Kidney tubule cell (primary cell): ENCODE data around the gene TMEM53.
"Not testable (repeated sequence)": the region's sequence is repeated elsewhere in the genome, so short reads cannot be mapped to it uniquely, and the experiment has no call there.

Experiments used
- DNase-seq: peaks from one replicate; pipeline ENCODE4 v3.0.0-alpha.2; 2018; ENCODE audit warnings: low spot score

TMEM53 gene

GRCh38 chr1:44674113-44675000 is at the start of gene TMEM53, which contains the start of gene ARMH1:
Gene TMEM53, minus strand, starts transcription at chr1:44674481. Its CDS starts 90 bp downstream, at chr1:44674391.
Gene ARMH1, plus strand, starts transcription at chr1:44674714. Its CDS starts 14,984 bp downstream, at chr1:44689698.
- peak; percentile 99 for DNase-seq

DNA sequence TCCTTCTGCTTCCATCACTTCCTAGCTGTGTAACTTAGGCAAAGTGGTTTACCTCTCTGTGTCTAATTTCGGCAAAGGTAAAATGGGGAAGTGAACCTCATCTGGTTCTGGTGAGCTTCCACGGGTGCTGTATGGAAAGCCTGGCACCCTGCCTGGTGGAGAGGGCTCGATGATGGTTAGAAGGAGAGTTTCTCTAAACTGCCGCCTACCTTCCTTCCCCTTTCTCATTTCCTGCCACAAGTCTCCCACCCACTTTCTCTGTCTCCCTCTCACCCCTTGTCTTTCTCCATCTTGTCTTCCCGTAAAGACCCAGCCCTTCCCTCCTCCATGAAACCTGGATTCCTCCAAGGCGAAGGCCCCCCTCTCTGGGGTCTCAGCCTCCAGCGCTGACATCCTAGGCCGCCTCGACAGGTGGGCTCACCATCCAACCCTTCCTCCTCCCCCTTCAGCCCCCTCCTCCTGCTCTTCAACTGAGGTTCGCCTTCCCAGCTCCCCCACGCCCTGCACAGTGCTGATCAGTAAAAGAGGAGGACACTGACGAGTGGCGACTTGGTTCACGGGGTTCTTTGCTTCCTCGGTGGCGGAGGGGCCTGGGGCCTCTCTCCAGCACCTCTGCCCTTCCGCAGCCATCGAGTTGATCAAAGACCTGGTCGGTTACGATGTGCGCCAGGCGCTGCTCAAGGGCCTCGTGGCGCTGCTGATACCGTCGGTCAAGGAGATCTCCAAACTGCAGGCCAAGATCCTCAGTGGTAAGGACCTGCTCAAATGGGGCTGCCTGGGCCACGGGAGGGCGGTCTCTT is 49.4 kb upstream of the TMEM53 start:
- no peak for DNase-seq

GRCh38 chr1:44723064-44723463 is 48.8 kb upstream of the TMEM53 start:
- DNase-seq, result no peak

DNA sequence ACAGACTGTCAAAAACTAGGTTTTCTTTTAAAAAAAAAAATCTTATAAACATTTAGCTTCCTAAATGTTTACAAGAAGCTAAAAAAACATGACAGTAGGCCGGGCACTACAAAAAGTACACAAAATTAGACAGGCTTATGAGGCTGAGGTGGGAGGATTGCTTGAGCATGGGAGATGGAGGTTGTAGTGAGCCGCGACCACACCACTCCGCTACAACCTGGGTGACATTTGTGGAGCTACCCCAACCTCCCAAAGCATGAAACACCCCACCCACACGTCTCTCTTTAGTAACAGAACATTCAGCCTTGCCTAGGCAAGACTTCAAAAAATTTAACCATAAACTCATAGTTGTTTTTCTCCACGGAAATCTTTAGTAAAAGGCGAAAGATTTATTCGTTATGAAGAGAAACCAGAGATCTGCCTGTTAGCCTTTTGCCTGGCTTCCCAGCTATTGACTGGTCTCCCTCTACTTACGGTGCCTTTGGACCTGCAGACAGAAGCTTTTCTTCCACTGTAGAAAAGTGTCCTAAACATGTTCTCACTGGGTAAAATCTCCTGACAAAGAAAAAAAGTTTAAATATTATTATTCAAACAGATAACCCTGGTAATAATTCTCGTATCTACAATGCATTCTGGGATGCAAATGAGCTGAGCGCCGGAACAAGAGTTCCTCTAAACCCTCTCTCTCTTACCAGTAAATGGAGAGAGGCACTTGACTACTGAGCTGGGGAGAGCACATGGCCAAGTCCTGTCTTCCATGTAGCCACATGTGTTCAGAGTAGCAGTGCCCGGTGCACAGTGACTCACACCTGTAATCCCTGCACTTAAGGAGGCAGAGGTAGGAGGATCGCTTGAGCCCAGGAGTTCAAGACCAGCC is 47.4 kb upstream of the TMEM53 start:
- DNase-seq, result peak; percentile 97

GRCh38 chr1:44720281-44720680 is 46.0 kb upstream of the TMEM53 start:
- no peak for DNase-seq

- DNase-seq, result no peak
Observed at GRCh38 chr1:44719318-44719717, 45.0 kb upstream of the TMEM53 start.

DNA sequence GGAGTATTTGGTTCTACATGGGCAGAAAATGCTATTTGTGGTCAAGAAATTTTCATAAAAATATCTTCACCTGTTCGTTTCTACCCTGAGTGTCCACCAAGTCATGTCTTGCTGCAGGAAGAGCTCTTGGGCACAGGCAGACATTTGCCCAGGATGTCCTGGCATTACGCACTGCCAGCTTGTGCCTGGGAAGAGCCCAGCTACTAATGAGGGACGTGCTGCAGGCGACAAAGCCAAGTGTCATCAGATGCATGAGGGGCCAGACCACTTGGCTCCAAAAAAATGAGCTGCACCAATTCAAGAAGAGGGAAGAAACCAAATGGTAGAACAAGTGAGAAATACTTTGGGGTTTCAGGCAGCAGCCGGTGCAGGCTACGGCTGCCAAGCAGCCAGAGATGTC is 43.8 kb upstream of the TMEM53 start:
- no peak for DNase-seq

GRCh38 chr1:44717653-44718052 is 43.4 kb upstream of the TMEM53 start:
- DNase-seq, result no peak

GRCh38 chr1:44717156-44717555 is 42.9 kb upstream of the TMEM53 start:
- peak; percentile 58 for DNase-seq

GRCh38 chr1:44714944-44715571 is 40.8 kb upstream of the TMEM53 start:
- DNase-seq, result peak; percentile 76

DNA sequence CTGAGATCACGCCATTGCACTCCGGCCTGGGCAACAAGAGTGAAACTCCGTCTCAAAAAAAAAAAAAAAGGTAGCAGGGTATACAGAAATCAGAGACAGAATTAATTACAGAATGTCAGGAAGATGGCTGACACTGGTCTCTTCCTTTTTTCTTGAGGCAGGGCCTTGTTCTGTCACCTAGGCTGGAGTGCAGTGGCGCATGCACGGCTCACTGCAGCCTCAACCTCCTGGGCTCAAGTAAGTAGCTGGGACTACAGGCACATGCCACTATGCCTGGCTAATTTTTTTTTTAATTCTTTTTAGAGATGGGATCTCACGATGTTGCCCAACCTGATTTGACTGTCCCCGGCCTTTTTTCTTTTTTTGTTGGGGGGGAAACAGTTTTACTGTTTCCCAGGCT is 40.3 kb upstream of the TMEM53 start:
- DNase-seq, result no peak

DNA sequence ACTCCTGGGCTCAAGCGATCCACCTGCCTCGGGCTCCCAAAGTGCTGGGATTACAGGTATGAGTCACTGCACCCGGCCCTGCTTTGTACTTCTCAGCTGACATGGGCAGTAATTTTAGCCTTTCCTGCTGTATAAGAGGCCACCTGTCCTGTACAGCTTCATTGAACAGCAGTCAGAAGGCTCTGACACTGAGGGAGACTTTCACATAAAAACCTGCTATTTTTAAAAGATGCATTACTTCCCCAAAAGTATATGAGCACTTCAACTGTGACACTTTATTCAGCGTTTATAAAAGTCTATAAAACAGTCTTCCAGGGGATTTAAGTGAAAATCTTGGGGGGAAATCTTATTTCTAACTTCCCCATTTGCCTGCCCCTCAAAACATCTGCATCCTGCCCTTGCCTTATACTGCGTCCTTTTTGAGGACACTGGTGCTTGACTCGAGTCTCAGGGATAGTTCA is 39.1 kb upstream of the TMEM53 start:
- DNase-seq, result peak; percentile 61

- peak; percentile 58 for DNase-seq
Observed at GRCh38 chr1:44707959-44708831, 33.9 kb upstream of the TMEM53 start.

DNA sequence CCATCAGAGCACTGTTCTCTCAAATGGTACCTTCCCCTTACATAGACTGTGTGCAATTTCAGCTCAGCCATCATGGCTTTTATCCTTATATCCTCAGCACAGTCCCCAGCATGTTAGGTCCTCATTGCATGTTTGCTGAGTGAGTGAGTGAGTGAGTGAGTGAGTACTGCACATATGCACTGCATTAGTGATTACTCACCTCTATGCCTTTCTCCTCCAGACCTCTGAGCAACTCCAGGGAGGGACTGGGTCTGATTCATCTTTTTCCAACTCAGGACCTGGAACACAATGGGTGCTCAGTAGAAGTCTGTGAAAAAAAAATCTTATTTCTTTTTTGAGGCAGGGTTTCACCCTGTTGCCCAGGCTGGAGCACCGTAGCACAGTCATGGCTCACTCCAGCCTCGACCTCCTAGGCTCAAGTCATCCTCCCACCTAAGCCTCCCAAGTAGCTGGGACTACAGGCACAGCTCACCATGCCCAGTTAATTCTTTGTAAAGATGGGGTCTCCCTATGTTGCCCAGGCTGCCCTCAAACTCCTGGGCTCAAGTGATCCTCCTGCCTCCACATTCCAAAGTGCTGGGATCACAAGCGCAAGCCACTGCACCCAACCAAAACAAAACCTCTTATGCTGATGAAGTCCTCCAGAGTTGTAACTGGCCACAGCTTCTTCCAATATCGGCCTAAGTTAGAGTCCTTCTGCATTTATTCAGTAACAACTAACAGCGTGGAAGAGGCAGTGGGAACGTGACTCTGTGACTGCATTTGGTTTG is 33.0 kb upstream of the TMEM53 start:
- peak; percentile 95 for DNase-seq

GRCh38 chr1:44705938-44706337 is 31.7 kb upstream of the TMEM53 start:
- DNase-seq, result no peak

DNA sequence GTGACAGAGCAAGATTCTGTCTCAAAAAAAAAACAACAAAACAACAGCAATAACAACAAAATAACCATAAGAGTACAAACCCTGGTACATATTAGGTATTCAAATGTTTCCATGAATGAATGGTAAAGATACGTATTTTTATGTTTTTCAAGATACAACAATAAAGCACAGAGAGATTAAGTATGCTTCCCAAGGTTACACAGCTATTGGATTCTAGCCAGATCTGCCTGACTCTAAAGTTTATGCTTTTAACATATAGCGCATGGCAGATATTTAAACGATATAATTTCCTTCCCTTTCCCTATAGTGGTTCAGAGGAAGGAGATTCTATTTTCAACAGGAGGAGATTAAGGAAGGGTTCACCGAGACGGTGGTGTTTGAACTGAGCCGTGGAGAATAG is 31.2 kb upstream of the TMEM53 start:
- DNase-seq, result no peak

- DNase-seq, result no peak
Observed at GRCh38 chr1:44701141-44701573, 26.9 kb upstream of the TMEM53 start.

- DNase-seq, result no peak
Observed at GRCh38 chr1:44700573-44700972, 26.3 kb upstream of the TMEM53 start.

DNA sequence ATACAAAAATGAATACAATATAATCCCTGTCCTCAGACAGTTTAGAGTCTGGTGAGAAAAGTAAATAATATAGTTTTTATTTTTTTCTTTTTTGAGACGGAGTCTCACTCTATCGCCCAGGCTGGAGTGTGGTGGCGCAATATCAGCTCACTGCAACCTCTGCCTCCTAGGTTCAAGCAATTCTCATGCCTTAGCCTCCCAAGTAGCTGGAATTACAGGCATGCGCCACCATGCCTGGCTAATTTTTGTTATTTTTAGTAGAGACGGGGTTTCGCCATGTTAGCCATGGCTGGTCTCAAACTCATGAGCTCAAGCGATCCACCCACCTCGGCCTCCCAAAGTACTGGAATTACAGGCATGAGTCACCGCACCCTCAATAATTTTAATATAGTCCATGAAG is 25.1 kb upstream of the TMEM53 start:
- not testable (repeated sequence) for DNase-seq

GRCh38 chr1:44698138-44698537 is 23.9 kb upstream of the TMEM53 start:
- no peak for DNase-seq
